Osteoblast (primary cell): ENCODE data around the gene FLNC. TPM values are rescaled to one million over a fixed set of nuclear protein-coding genes. Genes with fewer than 3 reads are reported as not detected.
A peak's percentile ranks its signal among the peaks of the same experiment; 100 is the strongest.

Experiments used
- DNase-seq: peaks from one replicate; pipeline ENCODE4 v3.0.0; 2011; ENCODE audit warnings: low spot score, mixed read lengths; ENCODE audit not compliant: insufficient read length; ENCODE audit errors: missing footprints
- H2AFZ ChIP-seq: 2 replicates; pipeline ENCODE4 v1.6.0; 2011; ENCODE audit warnings: mild to moderate bottlenecking, low read length
- H3K27ac ChIP-seq: 2 replicates; pipeline ENCODE4 v1.5.1; 2011; ENCODE audit warnings: mild to moderate bottlenecking, low read depth, low read length, moderate library complexity
- H3K27me3 ChIP-seq: 2 replicates; pipeline ENCODE4 v1.6.0; 2012; ENCODE audit warnings: mild to moderate bottlenecking, control low read depth, inconsistent platforms, low read length, moderate library complexity; ENCODE audit not compliant: insufficient read depth
- H3K36me3 ChIP-seq: 2 replicates; pipeline ENCODE4 v1.5.1; 2011; ENCODE audit warnings: mild to moderate bottlenecking, low read length, control low read depth, moderate library complexity; ENCODE audit not compliant: insufficient read depth
- H3K4me1 ChIP-seq: 2 replicates; pipeline ENCODE4 v1.5.1; 2011; ENCODE audit warnings: mild to moderate bottlenecking, low read length, control low read depth, moderate library complexity; ENCODE audit not compliant: insufficient read depth
- H3K4me2 ChIP-seq: 2 replicates; pipeline ENCODE4 v1.6.0; 2011; ENCODE audit warnings: mild to moderate bottlenecking, low read length; ENCODE audit not compliant: insufficient read depth
- H3K4me3 ChIP-seq: fragments of 200-600 bp; sonication (generic); 3 replicates; pipeline ENCODE4 v1.5.1; 2012; ENCODE audit warnings: mild to moderate bottlenecking, low read length, inconsistent platforms; ENCODE audit not compliant: insufficient read depth
- H3K79me2 ChIP-seq: 2 replicates; pipeline ENCODE4 v1.6.0; 2012; ENCODE audit warnings: mild to moderate bottlenecking, low read length, control low read depth, inconsistent platforms; ENCODE audit not compliant: insufficient read depth
- H3K9me3 ChIP-seq: 2 replicates; pipeline ENCODE4 v1.5.1; 2011; ENCODE audit warnings: low read depth, low read length, control low read depth
- H4K20me1 ChIP-seq: 2 replicates; pipeline ENCODE4 v1.6.0; 2012; ENCODE audit warnings: mild to moderate bottlenecking, low read length, control low read depth; ENCODE audit not compliant: insufficient read depth
- CTCF ChIP-seq: IDR thresholded peaks from 2 replicates; pipeline ENCODE4 v1.5.1; 2011; ENCODE audit warnings: mild to moderate bottlenecking, low read depth, low read length, moderate library complexity; ENCODE audit errors: extremely low read depth
- total RNA-seq: library from RNA; depleted of rRNA; stranded (reverse); fragments of >200 nt; gene quantifications from 2 replicates; pipeline ENCODE4 v1.2.3, GENCODE V29; 2012

FLNC gene
- total RNA-seq, 1 donor: 130 TPM

GRCh38 chr7:128829391-128830166 lies 627 bp upstream of the FLNC start:
- Histone ChIP-seq H3K4me1 (peaks cover 51% of the 10 kb centered on the region), H3K9me3 (no peaks in the 10 kb centered on the region), H3K36me3 (peaks cover 2% of the 10 kb centered on the region), H3K27ac (peak overlapping the region; percentile 80), H4K20me1 (peaks cover 30% of the 10 kb centered on the region), H3K4me2 (peak overlapping the region; percentile 87), H2AFZ (peak overlapping the region; percentile 51), H3K27me3 (no peaks in the 10 kb centered on the region), H3K79me2 (peaks cover 42% of the 10 kb centered on the region), H3K4me3 (peak overlapping the region; percentile 95)
- peak; percentile 94 for DNase-seq
- TF ChIP-seq CTCF: no peak

GRCh38 chr7:128831178-128831993 lies 1.2 kb downstream of the FLNC start:
- TF ChIP-seq CTCF: no peak
- Histone ChIP-seq H3K79me2 (peaks cover 59% of the 10 kb centered on the region), H2AFZ (peak overlapping the region; percentile 35)

GRCh38 chr7:128831994-128832879 lies 2.0 kb downstream of the FLNC start:
- DNase-seq: peak; percentile 89
- peaks cover 26% of the 10 kb centered on the region for H3K36me3 ChIP-seq
- TF ChIP-seq CTCF: no peak
- H3K27me3 ChIP-seq: no peaks in the 10 kb centered on the region
- no peak overlapping the region for H2AFZ ChIP-seq
- H3K9me3 ChIP-seq: no peaks in the 10 kb centered on the region
- peak overlapping the region; percentile 92 for H3K27ac ChIP-seq
- H3K4me1 ChIP-seq: peaks cover 69% of the 10 kb centered on the region
- H3K4me2 ChIP-seq: peak overlapping the region; percentile 90
- peaks cover 67% of the 10 kb centered on the region for H3K79me2 ChIP-seq
- peaks cover 54% of the 10 kb centered on the region for H4K20me1 ChIP-seq
- peak overlapping the region; percentile 95 for H3K4me3 ChIP-seq

More at GRCh38 chr7:128831178-128831993, 1.2 kb downstream of the FLNC start:
- Histone ChIP-seq H4K20me1 (peaks cover 47% of the 10 kb centered on the region), H3K27ac (peak overlapping the region; percentile 92), H3K4me3 (peak overlapping the region; percentile 95), H3K36me3 (peaks cover 18% of the 10 kb centered on the region), H3K4me1 (peaks cover 68% of the 10 kb centered on the region), H3K4me2 (peak overlapping the region; percentile 90), H3K27me3 (no peaks in the 10 kb centered on the region), H3K9me3 (no peaks in the 10 kb centered on the region)
- peak; percentile 90 for DNase-seq
